ENCODE results near the gene MYO1G.

The MYO1G gene

DNA sequence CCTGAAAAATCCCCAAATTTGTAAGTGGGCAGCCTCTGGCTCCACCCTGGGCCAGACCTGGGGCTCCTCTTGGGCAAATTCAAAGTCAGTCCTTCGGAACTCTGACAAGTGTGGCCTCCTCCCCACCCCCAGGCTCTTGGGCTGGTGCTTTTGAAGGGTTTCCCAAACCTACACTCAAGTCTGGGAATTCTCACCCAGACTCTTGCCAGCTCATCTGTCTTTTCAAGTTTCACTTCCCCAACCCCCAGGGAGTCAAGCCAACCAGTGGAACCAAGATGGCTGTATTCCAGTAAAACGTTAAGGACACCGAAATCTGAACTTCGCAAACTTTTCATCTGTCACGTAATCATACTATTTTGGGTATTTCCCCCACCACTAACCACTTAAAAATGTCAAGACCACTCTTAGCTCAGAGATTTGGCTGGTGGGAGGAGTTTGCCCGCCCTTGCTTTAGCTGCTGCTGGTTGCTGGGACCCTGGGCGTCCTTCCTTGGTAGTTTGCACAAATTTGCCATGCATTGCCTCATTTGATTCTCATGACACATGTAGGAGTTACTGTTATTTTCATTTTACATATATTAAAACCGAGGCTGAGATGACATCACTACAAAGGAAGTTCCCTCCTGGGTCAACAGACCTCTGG, 1.7 kb upstream of the MYO1G start:
- Histone ChIP-seq H3K79me2 (ENCODE audit: insufficient read depth, low read length) (peaks cover 88% of the 10 kb centered on the region), H3K9me2 (replicated peaks; ENCODE audit: low read depth, low read length) (no peaks in the 10 kb centered on the region), H3K9me3 (ENCODE audit: insufficient read depth, low read depth, low read length) (no peaks in the 10 kb centered on the region), H3F3A (ENCODE audit: low read depth) (peaks cover 26% of the 10 kb centered on the region; the same call in 1 of the 2 replicates), H3K27me3 (ENCODE audit: insufficient read depth, low read length, poor library complexity, severe bottlenecking) (peaks cover under 1% of the 10 kb centered on the region), H3K4me3 (ENCODE audit: low read length, poor library complexity, severe bottlenecking) (peak overlapping the region; percentile 87), H4K20me1 (ENCODE audit: insufficient read depth, low read length, poor library complexity, severe bottlenecking) (peaks cover 54% of the 10 kb centered on the region), H3K4me2 (ENCODE audit: low read depth, low read length, poor library complexity, severe bottlenecking) (peak overlapping the region; percentile 86), H3K4me1 (ENCODE audit: insufficient read depth, low read length, poor library complexity, severe bottlenecking) (peaks cover 71% of the 10 kb centered on the region), H3K36me3 (ENCODE audit: insufficient read depth, low read length) (peaks cover 48% of the 10 kb centered on the region), H2AFZ (ENCODE audit: low read length) (no peak overlapping the region), H3K9ac (ENCODE audit: low read depth, low read length, poor library complexity, severe bottlenecking) (peak overlapping the region; percentile 99)
- TF ChIP-seq, protein P1, sequence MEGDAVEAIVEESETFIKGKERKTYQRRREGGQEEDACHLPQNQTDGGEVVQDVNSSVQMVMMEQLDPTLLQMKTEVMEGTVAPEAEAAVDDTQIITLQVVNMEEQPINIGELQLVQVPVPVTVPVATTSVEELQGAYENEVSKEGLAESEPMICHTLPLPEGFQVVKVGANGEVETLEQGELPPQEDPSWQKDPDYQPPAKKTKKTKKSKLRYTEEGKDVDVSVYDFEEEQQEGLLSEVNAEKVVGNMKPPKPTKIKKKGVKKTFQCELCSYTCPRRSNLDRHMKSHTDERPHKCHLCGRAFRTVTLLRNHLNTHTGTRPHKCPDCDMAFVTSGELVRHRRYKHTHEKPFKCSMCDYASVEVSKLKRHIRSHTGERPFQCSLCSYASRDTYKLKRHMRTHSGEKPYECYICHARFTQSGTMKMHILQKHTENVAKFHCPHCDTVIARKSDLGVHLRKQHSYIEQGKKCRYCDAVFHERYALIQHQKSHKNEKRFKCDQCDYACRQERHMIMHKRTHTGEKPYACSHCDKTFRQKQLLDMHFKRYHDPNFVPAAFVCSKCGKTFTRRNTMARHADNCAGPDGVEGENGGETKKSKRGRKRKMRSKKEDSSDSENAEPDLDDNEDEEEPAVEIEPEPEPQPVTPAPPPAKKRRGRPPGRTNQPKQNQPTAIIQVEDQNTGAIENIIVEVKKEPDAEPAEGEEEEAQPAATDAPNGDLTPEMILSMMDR (conservative IDR thresholded peaks at IDR 0.05; ENCODE audit: low read length) = no peak
- no peak for TF ChIP-seq EZH2phosphoT487 (IDR thresholded peaks at IDR 0.05; ENCODE audit: borderline replicate concordance)

- Histone ChIP-seq H4K20me1 (ENCODE audit: insufficient read depth, low read length, poor library complexity, severe bottlenecking) (peaks cover 54% of the 10 kb centered on the region), H3K4me1 (ENCODE audit: insufficient read depth, low read length, poor library complexity, severe bottlenecking) (peaks cover 77% of the 10 kb centered on the region), H2AFZ (ENCODE audit: low read length) (no peak overlapping the region), H3K9me2 (replicated peaks; ENCODE audit: low read depth, low read length) (no peaks in the 10 kb centered on the region), H3K27me3 (ENCODE audit: insufficient read depth, low read length, poor library complexity, severe bottlenecking) (no peaks in the 10 kb centered on the region), H3F3A (ENCODE audit: low read depth) (peaks cover 26% of the 10 kb centered on the region; the same call in 1 of the 2 replicates), H3K36me3 (ENCODE audit: insufficient read depth, low read length) (peaks cover 48% of the 10 kb centered on the region), H3K9me3 (ENCODE audit: insufficient read depth, low read depth, low read length) (no peaks in the 10 kb centered on the region), H3K4me3 (ENCODE audit: low read length, poor library complexity, severe bottlenecking) (peak overlapping the region; percentile 87), H3K9ac (ENCODE audit: low read depth, low read length, poor library complexity, severe bottlenecking) (peak overlapping the region; percentile 99), H3K79me2 (ENCODE audit: insufficient read depth, low read length) (peaks cover 88% of the 10 kb centered on the region), H3K4me2 (ENCODE audit: low read depth, low read length, poor library complexity, severe bottlenecking) (peak overlapping the region; percentile 86)
- TF ChIP-seq EZH2phosphoT487 (IDR thresholded peaks at IDR 0.05; ENCODE audit: borderline replicate concordance) = no peak
- TF ChIP-seq, protein P1 (conservative IDR thresholded peaks at IDR 0.05; ENCODE audit: low read length) = peak; percentile 63
Observed at GRCh38 chr7:44979481-44980392, 922 bp upstream of the MYO1G start.

DNA sequence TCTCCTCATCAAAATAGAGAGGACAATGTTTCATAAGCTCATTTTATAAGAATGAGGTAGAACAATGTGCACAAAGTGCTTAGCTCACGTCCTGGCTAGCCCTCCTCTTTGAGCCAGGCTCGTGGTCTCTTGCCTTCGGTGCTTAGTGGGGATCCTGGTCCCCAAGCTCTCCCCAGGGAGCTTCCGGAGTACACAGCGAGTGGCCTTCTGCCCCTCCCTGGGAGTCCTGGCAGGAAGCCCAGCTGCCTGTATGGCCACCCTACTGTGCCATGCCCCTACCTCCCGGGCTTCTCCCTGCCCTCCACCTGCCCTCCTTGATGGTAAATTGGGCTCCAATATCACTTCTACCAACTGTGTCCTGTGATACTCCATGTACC, 868 bp downstream of the MYO1G start:
- Histone ChIP-seq H3K4me2 (ENCODE audit: low read depth, low read length, poor library complexity, severe bottlenecking) (peak overlapping the region; percentile 98), H3K79me2 (ENCODE audit: insufficient read depth, low read length) (peaks cover 88% of the 10 kb centered on the region), H4K20me1 (ENCODE audit: insufficient read depth, low read length, poor library complexity, severe bottlenecking) (peaks cover 54% of the 10 kb centered on the region), H3K9me2 (replicated peaks; ENCODE audit: low read depth, low read length) (no peaks in the 10 kb centered on the region), H3K9me3 (ENCODE audit: insufficient read depth, low read depth, low read length) (no peaks in the 10 kb centered on the region), H2AFZ (ENCODE audit: low read length) (no peak overlapping the region), H3K4me3 (ENCODE audit: low read length, poor library complexity, severe bottlenecking) (peak overlapping the region; percentile 87), H3K27me3 (ENCODE audit: insufficient read depth, low read length, poor library complexity, severe bottlenecking) (no peaks in the 10 kb centered on the region), H3F3A (ENCODE audit: low read depth) (peaks cover 26% of the 10 kb centered on the region; the same call in 1 of the 2 replicates), H3K36me3 (ENCODE audit: insufficient read depth, low read length) (peaks cover 48% of the 10 kb centered on the region), H3K4me1 (ENCODE audit: insufficient read depth, low read length, poor library complexity, severe bottlenecking) (peaks cover 73% of the 10 kb centered on the region), H3K9ac (ENCODE audit: low read depth, low read length, poor library complexity, severe bottlenecking) (peak overlapping the region; percentile 99)
- TF ChIP-seq, protein P1 (conservative IDR thresholded peaks at IDR 0.05; ENCODE audit: low read length) = no peak
- TF ChIP-seq EZH2phosphoT487 (IDR thresholded peaks at IDR 0.05; ENCODE audit: borderline replicate concordance) = no peak

All from Loucy (cell line).